Anterior cingulate cortex (tissue), 58 donors: Measurements from ENCODE around the gene LRRN3.

ENCODE experiments used
- DNase-seq, 58 donors: peaks; one replicate each; lab custom pipeline; 2025; lab: John Stamatoyannopoulos, UW

The LRRN3 gene

GRCh38 chr7:111076205-111076604, 14.7 kb upstream of the LRRN3 start:
- DNase-seq, result no peak

- DNase-seq, result no peak
These were observed 13.9 kb upstream of the LRRN3 start for GRCh38 chr7:111077001-111077400.

GRCh38 chr7:111080495-111081105, 10.3 kb upstream of the LRRN3 start:
- no peak for DNase-seq

GRCh38 chr7:111081546-111082267, 9.2 kb upstream of the LRRN3 start:
- DNase-seq, result peak in 1 of 58 donors; percentile 12

- DNase-seq, result peak in 13 of 58 donors; percentile 3 to 52 (median 9)
These were observed 8.6 kb upstream of the LRRN3 start for GRCh38 chr7:111082351-111082750.

GRCh38 chr7:111083413-111083812, 7.5 kb upstream of the LRRN3 start:
- no peak for DNase-seq

GRCh38 chr7:111085356-111085755, 5.6 kb upstream of the LRRN3 start:
- no peak for DNase-seq

GRCh38 chr7:111086532-111086931, 4.4 kb upstream of the LRRN3 start:
- DNase-seq, result no peak

- DNase-seq, result no peak
These were observed 2.6 kb upstream of the LRRN3 start for GRCh38 chr7:111088328-111088727.

GRCh38 chr7:111089822-111090426, 1.0 kb upstream of the LRRN3 start:
- peak in 1 of 58 donors; percentile 20 for DNase-seq

GRCh38 chr7:111091593-111092358, 849 bp downstream of the LRRN3 start:
- DNase-seq, result peak in 6 of 58 donors; percentile 3 to 54 (median 17)

- no peak for DNase-seq
These were observed 1.7 kb downstream of the LRRN3 start for GRCh38 chr7:111092406-111093236.

- DNase-seq, result peak in 1 of 58 donors; percentile 8
These were observed 2.6 kb downstream of the LRRN3 start for GRCh38 chr7:111093496-111093895.

GRCh38 chr7:111094419-111094818, 3.5 kb downstream of the LRRN3 start:
- DNase-seq, result no peak

GRCh38 chr7:111096997-111097396, 6.1 kb downstream of the LRRN3 start:
- no peak for DNase-seq

- DNase-seq, result peak in 15 of 58 donors; percentile 2 to 35 (median 14)
These were observed 7.3 kb downstream of the LRRN3 start for GRCh38 chr7:111098011-111098925.

GRCh38 chr7:111098926-111099250, 8.0 kb downstream of the LRRN3 start:
- no peak for DNase-seq

- DNase-seq, result no peak
These were observed 11.1 kb downstream of the LRRN3 start for GRCh38 chr7:111101856-111102646.
